T-helper 2 cell (primary cell): ENCODE results near the gene IARS1.
A peak's percentile ranks its signal among the peaks of the same experiment; 100 is the strongest.

ENCODE experiments used
- DNase-seq, 5 experiments: peaks; one replicate each; pipeline versions ENCODE4 v3.0.0 to v3.0.0-alpha.2; 2012 to 2022
- total RNA-seq, 2 donors: gene quantifications; one replicate each; lab custom pipeline; 2026; lab: John Stamatoyannopoulos, UW

IARS1 gene
- total RNA-seq = 159 to 162 reads per million in 2 donors

DNA sequence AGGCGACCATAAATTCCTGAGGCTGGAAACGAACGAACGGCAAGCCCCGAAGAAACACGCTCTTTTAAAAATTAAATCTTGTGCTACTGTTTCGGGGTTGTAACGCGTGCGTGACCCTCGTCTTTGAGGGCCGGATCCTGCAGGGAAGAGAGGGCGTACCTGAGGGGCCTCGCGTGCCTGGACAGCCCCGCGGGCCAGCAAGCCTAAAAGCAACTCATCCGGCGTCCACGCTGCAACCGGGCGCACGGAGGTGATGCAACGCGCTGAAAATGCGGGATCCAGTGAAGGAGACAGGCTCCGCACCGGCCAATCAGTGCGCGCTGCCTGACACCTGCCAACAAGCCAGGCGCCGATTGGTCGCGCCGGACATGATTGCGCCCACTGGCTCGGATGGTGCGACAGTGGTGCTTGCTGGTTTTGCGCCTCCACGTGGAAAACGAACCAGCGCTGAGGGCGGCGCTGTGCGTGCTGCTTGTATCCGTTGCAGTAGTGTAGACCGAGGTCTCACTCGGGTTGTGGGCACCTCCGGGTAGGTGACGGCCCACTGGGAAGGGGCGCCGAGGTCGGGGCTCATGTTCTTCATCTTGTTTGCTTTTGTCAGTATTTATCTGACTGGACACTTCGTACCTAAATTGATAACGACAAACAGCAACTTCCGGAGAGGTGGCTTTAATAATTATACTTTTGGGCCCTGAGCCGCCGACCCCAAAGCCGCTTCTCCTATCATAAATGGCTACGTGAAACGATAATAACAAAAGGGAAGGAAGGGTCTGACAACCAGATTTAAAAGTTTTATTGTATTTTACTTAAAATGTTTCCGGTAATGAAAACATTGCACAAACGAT, at the start of gene IARS1:
Gene IARS1, minus strand, starts transcription at position 246 of the 845 bp plus-strand sequence. CDS start 4,278 bp downstream, outside the sequence.
- peak; percentile 98 to 100 (median 98) for DNase-seq

DNA sequence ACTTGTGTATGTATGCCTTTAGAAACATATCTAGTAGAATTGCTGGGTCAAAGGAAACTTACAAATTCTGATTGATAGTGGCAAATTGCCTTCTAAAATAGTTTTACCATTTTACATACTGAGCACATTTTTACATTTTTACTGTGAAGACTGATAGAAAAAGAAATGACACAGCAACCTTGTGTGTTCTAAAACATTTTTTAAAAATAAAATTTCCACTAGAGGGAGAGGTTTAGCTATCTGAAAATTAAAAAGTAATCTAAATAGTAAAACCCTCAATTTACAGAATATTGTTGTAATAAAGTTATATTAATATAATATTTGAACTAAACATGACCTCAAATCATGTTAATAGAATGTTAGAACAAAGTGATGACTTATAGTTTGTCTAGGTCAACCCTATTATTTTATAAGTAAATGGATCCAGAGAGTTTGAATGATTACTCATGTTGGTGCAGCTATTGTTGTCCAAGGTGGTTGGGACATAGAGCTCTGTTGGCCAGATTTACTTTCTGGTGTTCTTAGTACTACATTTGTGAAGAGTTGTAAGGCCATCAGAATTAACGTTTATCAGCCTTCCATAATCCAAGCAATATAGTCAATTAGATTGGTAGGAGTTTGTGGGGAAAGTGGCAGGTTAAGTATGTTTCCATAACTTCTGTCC, 49.5 kb upstream of the IARS1 start:
- no peak for DNase-seq

DNA sequence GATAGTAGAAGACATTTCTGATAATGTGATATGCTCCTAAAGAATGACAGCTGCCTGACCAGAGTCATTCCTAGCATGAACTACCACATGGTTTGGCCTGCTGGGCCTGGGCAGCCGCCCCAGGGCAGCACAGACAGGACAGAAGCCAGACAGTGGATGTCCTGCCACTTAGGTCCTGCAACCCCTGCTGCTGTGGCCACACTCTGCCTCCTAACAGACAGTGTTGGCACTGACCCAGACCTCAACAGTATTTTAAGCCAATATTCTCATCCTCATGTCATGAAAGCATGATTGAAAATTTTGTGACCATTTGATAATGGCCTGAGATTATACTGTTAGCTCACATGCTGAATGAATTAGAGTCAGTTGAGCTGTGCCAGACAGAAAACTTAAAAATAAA, 48.1 kb upstream of the IARS1 start:
- DNase-seq = no peak

DNA sequence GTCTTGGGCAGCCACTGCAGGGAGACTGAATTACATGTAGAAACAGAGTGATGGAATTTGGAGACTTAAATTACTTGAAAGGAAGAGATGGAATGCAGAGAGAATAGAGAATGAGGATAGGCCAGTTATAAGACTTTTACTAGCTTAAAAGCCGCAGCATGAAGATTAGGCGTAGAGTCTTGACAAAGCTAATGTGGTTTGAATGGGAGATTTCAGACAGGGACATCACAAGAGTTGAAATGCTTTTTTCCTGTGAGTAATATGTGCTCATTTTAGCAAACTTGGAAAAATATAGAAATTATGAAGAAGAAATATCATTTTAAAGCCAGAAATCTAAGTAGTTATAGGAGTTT, 39.8 kb upstream of the IARS1 start:
- no peak for DNase-seq

DNA sequence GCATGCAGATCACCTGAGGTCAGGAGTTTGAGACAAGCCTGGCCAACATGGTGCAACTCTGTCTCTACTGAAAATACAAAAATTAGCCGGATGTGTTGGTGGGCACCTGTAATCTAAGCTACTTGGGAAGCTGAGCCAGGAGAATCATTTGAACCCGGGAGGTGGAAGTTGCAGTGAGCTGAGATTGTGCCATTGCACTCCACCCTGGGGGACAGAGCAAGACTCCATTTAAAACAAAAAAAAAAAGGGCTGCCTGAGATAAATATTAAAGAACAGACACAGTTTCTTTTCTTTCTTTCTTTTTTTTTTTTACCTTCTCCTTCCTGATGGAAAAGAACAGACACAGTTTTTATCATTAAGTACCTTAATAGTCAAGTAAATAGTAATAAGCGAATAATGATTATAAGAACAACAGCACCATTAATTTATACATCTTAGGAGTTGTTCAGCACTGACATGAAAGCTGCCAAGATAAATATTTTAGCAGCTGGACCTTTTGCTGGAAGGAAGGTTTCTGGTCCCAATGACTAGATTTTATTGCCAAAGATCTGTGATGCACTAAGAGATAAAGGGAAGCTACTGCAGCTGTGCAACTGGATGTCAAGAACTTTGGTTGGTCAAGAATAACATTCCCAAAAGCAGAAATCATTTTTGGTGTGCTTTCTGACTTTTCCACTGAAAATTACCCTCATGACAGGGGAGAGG, 39.2 kb upstream of the IARS1 start:
- DNase-seq = no peak

DNA sequence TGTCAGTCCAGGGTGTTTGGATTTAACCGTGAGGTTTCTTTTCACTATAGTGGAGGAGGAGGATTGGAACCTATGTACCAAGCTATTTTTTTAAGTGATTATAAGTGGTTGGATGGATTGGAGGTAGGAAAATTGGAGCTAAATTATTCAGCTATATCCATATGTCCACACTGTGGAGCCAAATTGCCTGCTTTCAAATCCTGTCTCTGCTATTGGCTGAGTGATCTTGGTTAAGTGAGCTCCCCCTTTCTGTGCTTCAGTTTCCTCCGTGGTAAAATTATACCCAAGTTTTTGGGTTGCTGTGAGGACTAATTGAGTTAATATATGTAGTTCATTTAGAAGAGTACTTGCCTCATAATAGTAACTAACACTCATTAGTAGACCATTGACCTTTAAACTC, 34.7 kb upstream of the IARS1 start:
- peak in 1 of 5 experiments; percentile 34 for DNase-seq

DNA sequence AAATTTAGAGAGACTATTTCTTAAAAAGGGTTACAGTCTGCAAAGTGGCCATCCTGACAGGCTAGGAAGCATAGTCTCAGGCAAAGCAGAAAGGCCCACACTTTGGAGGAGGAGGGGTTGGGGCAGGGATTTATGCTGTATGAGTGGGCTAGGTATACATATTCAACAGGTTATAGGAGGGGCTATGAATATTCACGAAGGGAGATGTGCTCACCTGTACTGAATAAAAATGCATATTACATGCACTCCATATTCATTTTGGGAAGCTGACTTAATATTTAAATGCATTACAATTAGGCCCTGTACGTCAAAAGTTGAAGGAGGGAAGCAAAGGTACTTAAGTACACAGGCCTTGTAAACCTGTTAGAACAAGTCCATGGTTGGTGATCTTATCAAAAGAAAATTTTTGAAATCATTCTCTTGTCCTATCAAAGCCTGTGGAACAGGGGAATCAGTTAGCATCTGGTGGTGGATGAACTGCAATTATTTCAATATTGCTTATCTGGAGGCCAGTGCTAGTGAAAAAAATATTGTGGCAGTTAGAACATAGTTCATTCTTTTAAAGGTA, 33.9 kb upstream of the IARS1 start:
- no peak for DNase-seq

DNA sequence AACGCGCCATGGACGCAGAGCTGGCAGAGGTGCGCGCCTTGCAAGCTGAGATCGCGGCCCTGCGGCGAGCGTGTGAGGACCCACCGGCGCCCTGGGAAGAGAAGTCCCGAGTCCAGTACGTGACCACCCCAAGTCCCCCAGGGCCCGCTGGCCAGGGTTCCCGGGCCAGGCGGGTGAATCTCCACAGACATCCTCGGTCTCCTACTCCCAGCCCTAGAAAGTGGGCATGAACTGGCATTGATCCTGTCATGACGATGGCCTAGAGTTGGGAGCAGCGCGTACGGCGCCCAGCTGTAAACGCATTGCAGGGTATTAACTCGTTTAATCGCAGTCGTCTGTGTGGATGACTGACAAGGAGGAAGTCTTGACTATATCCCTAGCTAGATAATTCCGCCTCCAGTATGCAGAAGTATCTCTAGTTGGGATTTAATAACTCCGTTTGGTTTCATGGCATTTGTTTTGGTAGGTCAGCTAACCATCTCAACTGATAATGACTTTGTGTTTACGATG, 32.5 kb upstream of the IARS1 start:
- DNase-seq = peak in 1 of 5 experiments; percentile 26

DNA sequence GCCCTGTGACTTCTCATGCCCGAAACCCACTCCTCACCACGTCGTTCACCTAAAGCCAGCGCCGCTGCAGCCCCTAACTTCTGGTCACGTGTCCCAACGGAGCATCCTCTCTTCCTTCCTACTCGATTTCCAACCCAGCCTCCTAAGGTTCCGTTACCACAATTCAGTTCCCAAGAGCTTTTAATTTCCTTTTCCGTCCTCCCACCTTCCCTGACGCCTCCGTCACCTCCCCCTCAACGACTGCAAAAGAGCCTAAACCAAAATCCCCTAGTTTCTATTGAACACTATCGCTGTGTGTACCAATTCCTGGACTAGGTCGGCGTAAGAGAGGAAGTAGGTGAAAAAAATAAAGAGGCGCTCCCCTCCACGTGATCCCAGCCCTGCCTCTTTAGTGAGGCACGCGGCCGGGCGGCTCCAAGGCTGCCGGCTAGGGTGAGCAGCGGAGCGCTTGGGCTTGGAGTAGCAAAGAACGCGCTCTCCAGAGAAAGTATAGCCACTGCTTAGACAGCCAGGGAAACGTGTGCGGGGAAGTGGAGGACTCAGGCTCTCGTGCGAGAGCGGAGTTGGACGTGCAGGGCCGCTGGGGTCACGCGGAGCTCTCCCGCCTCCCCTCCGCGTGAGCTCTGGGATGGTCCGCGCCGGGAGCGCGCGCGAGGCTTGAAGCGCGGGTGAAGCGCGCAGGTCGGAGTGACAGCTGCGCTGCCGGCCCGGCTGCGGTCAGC, 31.9 kb upstream of the IARS1 start, which contains the start of the genes CENPP and NOL8:
Gene CENPP, plus strand, starts transcription at position 685 of the 722 bp plus-strand sequence.
Gene NOL8, minus strand, starts transcription at position 82 of the 722 bp plus-strand sequence. CDS start 1,189 bp downstream, outside the sequence.
- DNase-seq = peak; percentile 58 to 92 (median 74)

DNA sequence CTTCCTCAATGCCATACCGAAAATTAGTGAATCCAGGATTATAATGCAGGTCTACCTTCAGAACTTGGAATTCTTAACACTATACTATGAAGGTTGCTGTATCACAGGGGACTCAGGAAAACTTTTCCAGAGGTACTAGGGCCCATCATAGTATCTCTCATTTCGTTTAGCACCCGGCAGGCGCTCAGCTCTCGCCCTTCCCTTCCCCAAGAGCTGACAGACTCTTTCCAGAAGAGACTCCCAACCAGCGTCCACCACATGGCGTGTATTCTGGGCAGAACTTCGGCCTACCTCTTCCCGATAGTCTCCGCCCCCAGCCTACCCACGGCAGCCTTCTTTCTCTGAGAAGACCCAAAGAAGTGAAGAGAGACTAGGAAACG, 31.4 kb upstream of the IARS1 start:
- no peak for DNase-seq

DNA sequence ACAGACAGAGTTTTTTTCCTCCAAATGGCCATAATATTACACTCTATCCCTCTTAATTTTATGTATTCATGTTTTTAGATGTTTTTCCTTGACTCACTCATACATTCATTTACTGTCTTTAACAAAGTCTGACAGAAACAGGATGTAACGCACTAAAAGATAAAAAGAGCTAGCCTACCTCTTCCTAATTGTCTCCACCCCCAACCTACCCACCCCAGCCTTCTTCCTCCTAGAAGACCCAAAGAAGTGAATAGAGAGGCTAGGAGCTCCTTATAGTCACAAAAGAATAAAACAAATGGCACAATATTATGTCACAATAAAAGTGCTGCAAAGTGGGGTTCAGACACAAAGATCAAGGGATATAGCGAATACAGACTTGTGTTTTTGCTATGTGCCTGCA, 30.9 kb upstream of the IARS1 start:
- DNase-seq = peak in 1 of 5 experiments; percentile 16

DNA sequence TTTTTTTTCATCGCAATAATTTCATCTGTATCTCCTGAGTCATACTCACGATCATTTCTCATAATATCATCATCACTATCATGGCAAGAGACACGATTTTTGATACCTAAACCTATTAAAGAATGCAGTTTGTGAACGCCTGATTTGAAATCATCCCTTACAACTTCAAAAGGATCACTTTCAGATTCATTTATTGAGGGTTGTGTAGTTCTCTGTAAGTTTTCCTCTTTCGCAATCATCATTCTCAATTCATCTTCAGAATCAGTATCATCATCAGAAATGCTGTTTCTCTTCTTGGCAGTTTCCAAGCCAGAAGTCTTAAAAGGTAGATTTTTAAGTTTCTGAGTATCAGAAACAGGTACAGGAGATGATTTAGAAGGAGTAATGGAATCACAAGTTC, 22.0 kb upstream of the IARS1 start:
- DNase-seq = no peak

DNA sequence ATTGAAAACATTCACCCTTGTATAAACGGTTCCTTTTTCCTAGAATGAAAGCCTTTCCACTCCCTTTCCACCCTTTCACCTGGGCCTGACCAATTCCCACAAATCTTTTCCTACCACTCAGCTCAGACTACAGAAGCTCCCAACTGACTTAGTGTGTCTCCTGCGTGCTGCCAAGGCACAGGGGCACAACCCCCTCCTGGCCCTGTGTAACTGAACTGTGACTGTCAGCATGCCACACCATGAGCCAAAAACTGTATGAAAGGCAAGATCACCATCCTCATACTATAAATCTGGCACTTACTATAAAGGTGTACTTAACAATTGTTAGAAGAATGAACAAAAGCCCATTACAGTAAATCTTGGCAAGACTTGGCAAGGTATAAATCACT, 20.1 kb upstream of the IARS1 start:
- DNase-seq = no peak

DNA sequence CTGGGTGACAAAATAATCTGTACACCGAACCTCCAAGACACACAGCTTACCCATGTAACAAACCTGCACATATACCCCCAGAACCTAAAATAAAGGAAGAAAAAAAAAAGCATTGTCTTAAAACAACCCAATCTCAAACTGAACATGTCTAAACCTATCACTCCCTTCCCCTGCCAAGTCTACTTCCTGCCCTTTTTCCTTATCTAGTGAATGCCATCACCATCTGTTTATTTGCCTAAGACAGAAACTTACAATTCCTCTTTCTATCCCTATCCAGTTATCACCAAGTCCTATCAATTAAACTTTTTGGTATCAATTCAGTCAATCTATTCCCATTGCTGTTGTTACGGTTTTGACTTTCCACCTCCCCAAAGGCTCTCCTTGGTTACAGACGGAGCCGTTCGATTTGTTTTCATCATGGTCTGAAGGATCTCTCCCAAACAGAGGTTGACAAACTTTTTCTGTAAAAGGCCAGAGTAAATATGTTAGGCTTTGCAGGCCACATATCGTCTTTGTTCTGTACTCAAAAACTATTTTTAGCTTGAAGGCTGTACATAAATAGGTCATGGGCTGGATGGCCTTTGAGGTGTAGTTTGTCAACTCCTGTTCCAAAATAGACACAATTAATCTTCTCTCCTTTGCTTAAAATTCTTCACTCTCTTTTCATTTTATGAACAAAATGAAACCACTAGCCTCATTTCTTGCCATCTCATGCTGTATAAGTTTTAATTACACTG, 19.6 kb upstream of the IARS1 start:
- DNase-seq = no peak

DNA sequence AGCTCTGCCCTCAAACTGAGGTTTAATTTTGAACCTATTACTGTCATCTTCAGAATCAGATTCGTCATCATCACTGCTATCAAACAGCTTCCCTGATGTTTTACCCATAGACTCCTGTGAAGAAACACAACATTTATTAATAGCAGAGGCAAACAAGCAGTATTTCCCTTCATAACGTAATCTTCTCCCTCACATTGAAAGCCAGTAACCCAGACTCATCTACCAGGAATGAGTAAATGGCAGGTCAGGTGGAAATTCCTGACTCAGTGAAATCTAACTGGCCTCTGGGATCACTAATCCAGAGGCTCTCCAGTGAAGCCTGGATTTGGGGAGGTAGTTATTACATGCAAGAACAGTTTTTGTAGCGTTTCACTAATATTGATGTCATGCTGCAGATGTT, 17.1 kb upstream of the IARS1 start:
- no peak for DNase-seq

DNA sequence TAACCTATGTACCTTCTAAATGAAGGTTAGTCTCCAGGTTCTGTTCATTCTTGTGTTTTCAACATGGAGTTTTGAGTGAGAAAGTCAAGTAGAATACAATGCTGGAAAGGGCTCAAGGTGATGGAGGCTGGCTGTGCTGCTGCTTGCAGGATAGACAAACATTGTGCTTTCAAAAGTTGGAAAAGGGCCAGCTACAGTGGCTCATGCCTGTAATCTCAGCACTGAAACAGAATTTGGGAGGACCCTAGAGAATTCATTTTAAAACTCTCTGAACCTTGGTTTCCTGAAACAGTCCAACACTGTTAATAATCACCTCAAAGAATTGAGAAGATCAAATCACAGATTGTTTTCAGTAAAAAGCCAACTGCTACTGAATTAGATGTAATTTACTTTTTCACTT, 15.4 kb upstream of the IARS1 start:
- DNase-seq = no peak

DNA sequence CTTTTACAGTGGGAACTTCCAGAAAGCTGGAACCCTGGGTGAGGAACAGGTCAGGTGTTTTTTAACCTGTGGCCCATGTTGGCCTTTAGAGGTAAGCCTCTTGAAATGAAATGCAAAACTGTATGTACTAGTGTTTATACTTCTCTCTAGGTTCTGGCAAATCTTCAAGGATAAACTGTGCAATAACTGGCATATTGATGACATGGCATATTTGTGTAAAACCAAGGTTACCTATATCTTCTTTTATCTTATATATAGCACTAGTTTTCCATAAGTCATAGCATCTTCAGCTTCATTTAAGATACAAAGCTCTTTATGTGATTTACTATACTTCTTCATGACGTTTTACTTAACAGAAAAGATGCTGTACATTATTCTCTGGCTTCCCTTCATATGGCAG, 7.4 kb upstream of the IARS1 start:
- DNase-seq = no peak

DNA sequence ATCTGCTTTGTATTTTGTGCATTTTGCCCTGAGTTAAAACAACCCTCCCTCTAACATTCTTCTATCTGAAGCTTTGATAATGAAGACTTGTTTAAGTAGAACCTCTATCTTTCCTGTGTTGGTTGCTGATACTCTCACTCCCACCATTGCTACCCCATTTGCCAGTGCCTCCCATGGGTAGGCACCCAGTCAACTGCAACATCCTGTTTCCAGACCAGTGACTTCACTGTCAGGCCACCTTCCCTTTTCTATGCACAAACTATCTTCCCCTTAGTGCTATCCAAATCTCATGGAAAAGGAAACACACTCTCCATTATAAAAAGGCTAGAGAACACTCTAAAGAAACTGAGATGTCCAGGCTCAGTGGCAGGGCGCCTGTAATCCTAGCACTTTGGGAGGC, 5.6 kb upstream of the IARS1 start:
- no peak for DNase-seq

DNA sequence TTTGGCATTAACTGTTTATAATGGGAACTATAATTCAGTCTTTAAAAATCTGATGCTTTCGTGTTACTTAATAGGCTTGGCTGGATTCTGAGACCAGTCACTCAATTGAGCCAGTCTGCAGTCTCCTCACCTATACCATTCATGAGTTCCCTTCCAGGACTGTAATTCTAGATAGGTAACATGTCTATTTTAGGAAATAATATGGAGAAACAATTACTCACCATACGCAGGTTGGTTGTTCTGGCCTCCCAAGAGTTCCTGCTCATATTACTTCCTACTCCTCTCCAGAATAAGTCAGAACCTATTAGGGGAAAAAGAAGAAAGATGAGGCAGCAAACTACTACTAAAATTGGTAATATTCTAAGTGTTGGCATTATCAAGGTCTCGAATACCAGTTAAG, 4.5 kb upstream of the IARS1 start:
- DNase-seq = no peak

DNA sequence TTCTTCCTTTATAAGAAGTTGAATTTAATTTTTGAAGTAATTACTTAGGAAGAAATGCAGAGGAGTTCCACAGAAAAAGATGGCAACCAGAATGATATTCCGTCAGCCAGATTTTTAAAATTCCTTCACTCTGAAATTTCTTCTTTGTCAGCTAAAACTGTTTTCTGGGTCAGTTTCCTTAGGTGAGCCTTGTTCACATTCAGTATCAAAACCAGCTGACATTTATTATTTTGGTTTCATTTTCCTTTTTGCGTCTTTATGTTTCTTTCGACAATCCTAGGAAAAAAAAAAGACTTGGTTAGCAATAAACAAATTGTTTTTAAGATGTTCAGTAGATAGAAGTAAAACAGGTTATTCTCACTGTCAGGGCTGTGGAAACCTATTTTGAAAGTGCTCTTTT, 4.1 kb upstream of the IARS1 start:
- peak in 1 of 5 experiments; percentile 22 for DNase-seq

DNA sequence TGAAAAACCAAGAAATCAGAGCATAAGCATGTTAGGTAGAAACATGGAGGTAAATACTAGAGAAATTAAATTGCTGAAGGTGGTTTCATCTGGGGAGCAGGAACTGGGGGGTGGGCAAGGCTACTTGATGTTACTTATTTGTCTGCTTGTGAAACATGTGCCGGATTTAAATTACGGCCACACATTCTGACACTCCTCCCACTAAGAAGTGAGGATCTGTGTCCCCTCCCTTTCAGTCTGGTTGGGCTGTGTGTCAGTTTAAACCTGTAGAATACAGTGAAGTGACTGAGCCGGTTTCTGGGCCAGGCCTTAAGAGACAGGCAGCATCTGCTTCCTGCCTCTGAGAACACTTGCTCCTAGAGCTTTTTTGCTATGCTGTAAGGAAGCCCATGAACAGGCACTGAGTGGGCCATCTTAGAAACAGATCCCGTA, 2.3 kb upstream of the IARS1 start:
- DNase-seq = no peak
